ENCODE measurements around the gene C2CD4C. TPM values are rescaled to one million over a fixed set of nuclear protein-coding genes. Genes with fewer than 3 reads are reported as not detected.
"Not testable (repeated sequence)": the region's sequence is repeated elsewhere in the genome, so short reads cannot be mapped to it uniquely, and the experiment has no call there.

Gene C2CD4C
- total and polyA plus RNA-seq, 4 donors: 0.88 to 1.4 (median 1.2) TPM

DNA sequence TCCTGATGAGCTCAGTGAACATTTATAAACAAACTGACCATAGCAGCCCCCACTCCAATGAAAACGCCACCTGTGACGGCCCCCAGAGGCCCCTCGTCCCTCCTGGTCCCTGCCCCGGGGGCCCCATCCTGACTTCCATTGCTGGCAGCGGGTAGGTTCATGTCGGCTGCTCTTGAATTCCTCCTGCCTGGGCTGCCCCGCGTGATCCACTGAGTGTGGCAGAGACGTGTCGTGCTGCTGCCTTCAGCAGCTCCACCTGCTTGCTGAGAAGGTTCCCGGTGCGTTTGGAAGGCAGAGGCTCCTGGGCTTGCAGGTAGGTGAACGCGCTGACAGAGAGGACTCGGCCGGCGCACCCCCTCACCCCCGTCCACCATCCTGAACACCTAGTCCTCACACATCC, 11.6 kb downstream of the C2CD4C start:
- Histone ChIP-seq H3K27me3 (ENCODE audit: control insufficient read depth in 3 of 3, insufficient read depth in 3 of 3, low read length in 2 of 3) (no peaks in the 10 kb centered on the region), H3K4me3 (no peak overlapping the region), H3K4me1 (ENCODE audit: control insufficient read depth in 5 of 5, insufficient read depth in 5 of 5, low read length in 5 of 5) (no peaks in the 10 kb centered on the region), H3K9ac (ENCODE audit: insufficient read depth in 1 of 2, low read length in 2 of 2) (no peak overlapping the region), H3K9me3 (ENCODE audit: control insufficient read depth in 4 of 4, insufficient read depth in 3 of 4, low read length in 3 of 4) (peaks cover 0 to 6% (median 2%) of the 10 kb centered on the region in 4 donors), H3K27ac (ENCODE audit: low read depth in 1 of 2, low read length in 1 of 2) (no peak overlapping the region), H3K36me3 (ENCODE audit: control insufficient read depth in 4 of 4, insufficient read depth in 4 of 4, low read length in 4 of 4) (no peaks in the 10 kb centered on the region)
- TF ChIP-seq, protein P1, sequence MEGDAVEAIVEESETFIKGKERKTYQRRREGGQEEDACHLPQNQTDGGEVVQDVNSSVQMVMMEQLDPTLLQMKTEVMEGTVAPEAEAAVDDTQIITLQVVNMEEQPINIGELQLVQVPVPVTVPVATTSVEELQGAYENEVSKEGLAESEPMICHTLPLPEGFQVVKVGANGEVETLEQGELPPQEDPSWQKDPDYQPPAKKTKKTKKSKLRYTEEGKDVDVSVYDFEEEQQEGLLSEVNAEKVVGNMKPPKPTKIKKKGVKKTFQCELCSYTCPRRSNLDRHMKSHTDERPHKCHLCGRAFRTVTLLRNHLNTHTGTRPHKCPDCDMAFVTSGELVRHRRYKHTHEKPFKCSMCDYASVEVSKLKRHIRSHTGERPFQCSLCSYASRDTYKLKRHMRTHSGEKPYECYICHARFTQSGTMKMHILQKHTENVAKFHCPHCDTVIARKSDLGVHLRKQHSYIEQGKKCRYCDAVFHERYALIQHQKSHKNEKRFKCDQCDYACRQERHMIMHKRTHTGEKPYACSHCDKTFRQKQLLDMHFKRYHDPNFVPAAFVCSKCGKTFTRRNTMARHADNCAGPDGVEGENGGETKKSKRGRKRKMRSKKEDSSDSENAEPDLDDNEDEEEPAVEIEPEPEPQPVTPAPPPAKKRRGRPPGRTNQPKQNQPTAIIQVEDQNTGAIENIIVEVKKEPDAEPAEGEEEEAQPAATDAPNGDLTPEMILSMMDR (IDR thresholded peaks at IDR 0.05; ENCODE audit: control extremely low read depth, extremely low read depth): no peak
- ATAC-seq (ENCODE audit: insufficient read depth, low FRiP score) (no peak), DNase-seq (no peak)
- WGBS, 2 donors: 68 to 78% methylated on average over 18 of the region's 18 CpGs

GRCh38 chr19:395467-395866, 13.5 kb downstream of the C2CD4C start:
- no peak for ATAC-seq (ENCODE audit: insufficient read depth, low FRiP score)
- TF ChIP-seq, protein P1 (IDR thresholded peaks at IDR 0.05; ENCODE audit: control extremely low read depth, extremely low read depth): no peak
- no peaks in the 10 kb centered on the region for H3K36me3 ChIP-seq (ENCODE audit: control insufficient read depth in 4 of 4, insufficient read depth in 4 of 4, low read length in 4 of 4)
- no peaks in the 10 kb centered on the region for H3K4me1 ChIP-seq (ENCODE audit: control insufficient read depth in 5 of 5, insufficient read depth in 5 of 5, low read length in 5 of 5)
- no peak overlapping the region for H3K27ac ChIP-seq (ENCODE audit: low read depth in 1 of 2, low read length in 1 of 2)
- H3K9me3 ChIP-seq (ENCODE audit: control insufficient read depth in 4 of 4, insufficient read depth in 3 of 4, low read length in 3 of 4): peaks cover 0 to 6% (median 2%) of the 10 kb centered on the region in 4 donors
- no peak overlapping the region for H3K4me3 ChIP-seq
- DNase-seq: no peak
- WGBS, 2 donors: 83 to 89% methylated on average over 5 of the region's 5 CpGs
- H3K27me3 ChIP-seq (ENCODE audit: control insufficient read depth in 3 of 3, insufficient read depth in 3 of 3, low read length in 2 of 3): no peaks in the 10 kb centered on the region
- no peak overlapping the region for H3K9ac ChIP-seq (ENCODE audit: insufficient read depth in 1 of 2, low read length in 2 of 2)

DNA sequence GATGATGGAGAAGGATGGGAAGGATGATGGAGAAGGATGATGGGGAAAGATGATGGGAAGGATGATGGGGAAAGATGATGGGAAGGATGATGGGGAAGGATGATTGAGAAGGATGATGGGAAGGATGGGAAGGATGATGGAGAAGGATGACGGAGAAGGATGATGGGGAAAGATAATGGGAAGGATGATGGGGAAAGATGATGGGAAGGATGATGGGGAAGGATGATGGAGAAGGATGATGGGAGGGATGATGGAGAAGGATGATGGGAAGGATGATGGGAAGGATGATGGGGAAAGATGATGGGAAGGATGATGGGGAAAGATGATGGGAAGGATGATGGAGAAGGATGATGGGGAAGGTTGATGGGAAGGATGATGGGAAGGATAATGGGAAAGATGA, 14.1 kb downstream of the C2CD4C start:
- DNase-seq; H3K36me3 ChIP-seq (ENCODE audit: control insufficient read depth in 4 of 4, insufficient read depth in 4 of 4, low read length in 4 of 4); H3K9me3 ChIP-seq (ENCODE audit: control insufficient read depth in 4 of 4, insufficient read depth in 3 of 4, low read length in 3 of 4); H3K4me1 ChIP-seq (ENCODE audit: control insufficient read depth in 5 of 5, insufficient read depth in 5 of 5, low read length in 5 of 5); H3K9ac ChIP-seq (ENCODE audit: insufficient read depth in 1 of 2, low read length in 2 of 2); H3K27me3 ChIP-seq (ENCODE audit: control insufficient read depth in 3 of 3, insufficient read depth in 3 of 3, low read length in 2 of 3); ATAC-seq (ENCODE audit: insufficient read depth, low FRiP score); H3K4me3 ChIP-seq; H3K27ac ChIP-seq (ENCODE audit: low read depth in 1 of 2, low read length in 1 of 2): not testable (repeated sequence)
- 96 to 98% methylated on average over 1 of the region's 1 CpG for WGBS, 2 donors

- H3K27me3 ChIP-seq (ENCODE audit: control insufficient read depth in 3 of 3, insufficient read depth in 3 of 3, low read length in 2 of 3); H3K4me3 ChIP-seq; H3K9ac ChIP-seq (ENCODE audit: insufficient read depth in 1 of 2, low read length in 2 of 2); H3K27ac ChIP-seq (ENCODE audit: low read depth in 1 of 2, low read length in 1 of 2); H3K36me3 ChIP-seq (ENCODE audit: control insufficient read depth in 4 of 4, insufficient read depth in 4 of 4, low read length in 4 of 4); ATAC-seq (ENCODE audit: insufficient read depth, low FRiP score); DNase-seq; H3K9me3 ChIP-seq (ENCODE audit: control insufficient read depth in 4 of 4, insufficient read depth in 3 of 4, low read length in 3 of 4); H3K4me1 ChIP-seq (ENCODE audit: control insufficient read depth in 5 of 5, insufficient read depth in 5 of 5, low read length in 5 of 5): not testable (repeated sequence)
These were observed 15.4 kb downstream of the C2CD4C start for GRCh38 chr19:393560-393959.

Measured in lung (tissue), 12 donors.